HG03571 (cell line): ENCODE data around the gene MTA1.

Source experiments
- ATAC-seq: cut with Tn5 transposase; IDR thresholded peaks from one replicate; pipeline ENCODE4 v1.9.1; 2021; ENCODE audit not compliant: unreplicated experiment

The MTA1 gene

DNA sequence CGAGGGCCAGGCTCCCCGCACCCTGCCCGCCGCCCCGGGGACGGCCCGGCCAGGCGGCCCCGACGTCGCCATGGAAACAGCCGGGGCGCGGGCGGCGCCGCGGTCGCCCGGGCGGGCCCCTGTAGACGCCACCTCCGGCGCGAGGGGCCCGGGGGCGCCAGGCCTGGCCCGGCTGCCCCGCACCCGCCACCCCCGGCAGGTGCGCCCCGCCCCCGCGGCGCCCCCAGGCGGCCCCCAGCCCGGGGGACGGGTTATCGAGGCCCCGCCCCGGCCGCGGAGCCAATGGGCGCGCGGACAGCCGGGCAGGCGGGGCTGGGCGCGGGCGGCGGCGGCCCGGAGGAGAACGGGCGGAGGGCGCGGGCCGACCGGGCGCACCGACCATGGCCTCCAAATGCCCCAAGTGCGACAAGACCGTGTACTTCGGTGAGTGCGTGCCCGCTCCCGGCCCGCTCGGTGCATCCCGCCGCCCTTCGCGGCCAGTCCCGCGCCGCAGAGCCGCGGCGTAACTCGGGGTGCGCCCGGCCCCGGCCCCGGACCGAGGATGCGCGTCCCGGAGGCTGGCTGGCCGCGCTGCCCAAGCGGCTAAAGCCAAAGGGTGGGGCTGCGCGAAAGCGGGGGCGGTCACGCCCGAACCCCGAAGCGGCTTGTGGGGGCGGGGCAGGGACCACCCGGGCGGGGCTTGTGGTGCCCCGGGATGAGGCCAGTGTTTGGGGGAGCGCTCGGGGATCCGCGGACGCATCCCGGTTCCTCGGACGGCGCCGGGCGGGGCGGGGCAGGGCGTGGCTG lies 55.0 kb downstream of the MTA1 start, which contains the start of gene CRIP2:
CRIP2 (plus strand) TSS at position 339 of the 786 bp plus-strand sequence; CDS start at position 381, 42 bp downstream.
- no peak for ATAC-seq

DNA sequence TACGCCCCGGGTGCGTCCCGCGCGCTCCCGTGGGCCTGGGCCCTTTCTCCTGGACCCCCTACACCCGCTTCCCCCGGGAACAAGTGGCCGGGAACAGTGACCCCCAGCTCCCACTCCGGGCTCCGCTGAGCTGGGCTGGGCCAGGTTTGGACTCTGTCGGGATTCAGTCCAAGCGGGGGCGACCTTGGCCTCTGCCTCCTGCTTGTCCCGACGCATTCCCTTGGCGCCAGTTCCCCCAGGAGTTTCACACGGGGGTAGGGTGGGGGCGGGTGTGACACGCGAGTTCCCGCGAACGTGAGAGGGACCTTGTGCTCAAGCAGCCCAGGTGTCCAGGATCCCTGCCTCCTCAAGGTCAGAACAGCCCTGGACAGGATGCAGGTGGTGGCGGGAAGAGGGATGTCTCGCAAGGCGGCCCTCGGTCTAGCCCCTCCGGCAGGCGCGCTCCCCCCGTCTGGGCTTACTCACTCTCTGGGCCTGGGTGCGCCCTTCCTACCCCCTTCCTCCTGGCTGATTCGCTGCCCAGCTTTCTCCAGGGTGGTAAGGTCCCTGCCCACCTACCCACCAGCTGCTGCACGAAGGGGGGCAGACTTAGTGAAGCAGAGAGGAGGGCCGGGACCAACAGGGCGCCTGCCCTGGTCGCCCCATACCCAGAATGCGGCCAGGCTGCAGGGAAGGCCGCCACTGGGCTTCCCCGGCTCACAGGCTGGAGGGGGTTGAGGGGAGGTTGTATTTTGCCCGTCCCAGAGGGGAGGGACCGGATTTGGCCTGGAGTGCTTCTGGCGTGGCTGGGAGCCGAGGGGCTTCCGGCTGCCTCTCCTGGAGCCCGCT lies 55.9 kb downstream of the MTA1 start:
- no peak for ATAC-seq

DNA sequence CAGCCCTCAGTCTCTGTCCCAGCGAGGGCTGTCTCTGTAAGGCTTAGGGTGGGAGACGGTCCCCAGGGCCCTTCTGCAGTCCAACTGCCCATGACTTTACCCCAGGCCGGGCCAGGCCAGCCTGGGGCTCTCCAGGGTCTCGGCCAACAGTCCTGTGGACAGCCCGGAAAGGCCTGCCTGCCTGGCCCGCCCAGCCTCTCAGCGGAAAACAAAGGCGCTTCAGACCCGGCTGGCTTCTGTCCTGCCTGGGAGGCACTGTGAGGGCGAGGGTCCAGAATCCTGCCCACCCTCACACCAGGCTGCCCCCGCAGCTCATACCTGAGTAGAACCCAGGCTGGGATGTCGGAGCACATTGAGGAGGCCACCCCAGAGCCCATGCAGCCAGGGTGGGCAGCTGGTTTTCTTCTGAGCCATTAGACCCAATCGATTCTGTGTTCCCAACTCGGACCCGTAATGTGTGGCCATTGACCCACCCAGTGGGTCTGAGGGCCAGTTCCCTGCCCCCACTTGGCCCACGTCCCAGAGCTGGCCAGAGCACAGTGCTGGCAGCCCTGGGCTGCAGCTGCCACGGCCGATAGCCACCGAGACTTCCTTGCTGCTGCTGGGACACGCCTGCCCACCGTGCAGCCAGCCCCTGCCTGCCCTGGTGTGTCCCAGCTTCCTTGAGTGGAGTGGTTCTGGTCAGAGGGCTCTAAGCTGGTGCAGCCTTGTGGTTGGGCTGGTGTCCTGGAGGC lies 56.6 kb downstream of the MTA1 start:
- no peak for ATAC-seq

DNA sequence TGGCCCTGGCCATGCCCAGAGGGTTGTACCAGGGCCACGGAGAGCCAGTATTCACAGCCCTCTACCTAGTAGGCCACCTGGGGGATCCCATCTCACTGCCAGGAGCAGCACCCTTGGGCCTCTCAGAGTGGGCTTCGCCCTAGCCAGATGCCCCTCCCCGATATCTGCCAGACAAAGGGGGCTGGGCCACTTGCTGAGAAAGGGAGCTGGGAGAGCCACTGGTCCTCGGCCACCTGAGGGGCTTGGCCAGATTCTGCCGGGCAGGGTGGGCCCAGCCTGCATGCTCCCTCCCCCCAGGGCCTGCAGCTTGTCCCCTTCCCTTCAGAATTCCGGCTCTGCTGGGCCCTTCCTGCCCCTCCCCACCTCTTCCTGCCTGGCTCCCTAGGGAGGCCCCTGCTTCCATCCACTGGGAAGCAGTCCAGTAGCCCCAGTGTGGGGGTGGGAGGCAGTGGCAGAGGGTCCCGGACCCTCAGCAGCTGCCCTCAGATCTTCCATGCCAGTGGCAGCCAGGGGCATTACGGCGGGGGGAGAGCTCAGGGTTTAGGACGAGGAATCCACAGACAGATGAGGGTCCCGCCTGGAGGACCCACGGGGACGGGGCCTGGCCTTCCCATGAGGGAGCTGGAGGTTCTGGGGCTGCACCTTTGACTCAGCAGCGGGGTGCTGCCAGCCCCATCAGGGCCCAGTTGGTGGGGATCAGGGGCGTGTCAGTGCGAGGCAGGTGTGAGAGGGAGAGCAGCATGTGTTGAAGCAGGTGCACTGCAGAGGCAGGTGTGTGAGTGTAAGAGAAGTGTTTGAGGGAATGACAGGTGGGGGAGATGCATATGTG lies 57.4 kb downstream of the MTA1 start:
- ATAC-seq, result no peak

DNA sequence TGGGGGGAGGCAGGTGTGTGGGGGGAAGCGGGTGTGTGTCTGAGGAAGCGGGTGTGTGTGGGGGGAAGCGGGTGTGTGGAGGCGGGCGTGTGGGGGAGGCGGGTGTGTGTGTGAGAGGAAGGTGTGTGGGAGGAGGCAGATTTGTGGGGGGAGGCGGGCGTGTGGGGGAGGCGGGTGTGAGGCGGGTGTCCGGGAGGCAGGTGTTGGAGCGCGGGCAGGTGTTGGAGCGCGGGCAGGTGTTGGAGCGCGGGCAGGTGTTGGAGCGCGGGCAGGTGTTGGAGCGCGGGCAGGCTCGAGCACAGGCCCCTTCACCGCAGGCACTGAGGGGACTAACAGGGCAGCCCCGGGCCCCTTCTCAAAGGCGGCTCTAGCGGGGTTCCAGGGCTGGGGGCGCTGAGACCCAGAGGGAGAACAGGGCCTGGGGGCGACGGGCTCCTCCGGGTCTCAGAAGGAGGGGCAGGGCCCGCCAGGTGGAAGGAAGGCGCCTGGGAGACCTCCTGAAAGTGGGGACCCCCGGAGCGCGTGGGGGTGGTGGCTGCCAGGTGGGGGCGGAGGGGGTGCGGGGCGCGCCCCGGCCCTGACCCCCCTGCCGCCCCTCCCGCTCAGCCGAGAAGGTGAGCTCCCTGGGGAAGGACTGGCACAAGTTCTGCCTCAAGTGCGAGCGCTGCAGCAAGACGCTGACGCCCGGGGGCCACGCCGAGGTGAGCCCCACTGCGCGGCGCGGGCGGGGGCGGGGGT lies 58.2 kb downstream of the MTA1 start:
- ATAC-seq, result no peak

DNA sequence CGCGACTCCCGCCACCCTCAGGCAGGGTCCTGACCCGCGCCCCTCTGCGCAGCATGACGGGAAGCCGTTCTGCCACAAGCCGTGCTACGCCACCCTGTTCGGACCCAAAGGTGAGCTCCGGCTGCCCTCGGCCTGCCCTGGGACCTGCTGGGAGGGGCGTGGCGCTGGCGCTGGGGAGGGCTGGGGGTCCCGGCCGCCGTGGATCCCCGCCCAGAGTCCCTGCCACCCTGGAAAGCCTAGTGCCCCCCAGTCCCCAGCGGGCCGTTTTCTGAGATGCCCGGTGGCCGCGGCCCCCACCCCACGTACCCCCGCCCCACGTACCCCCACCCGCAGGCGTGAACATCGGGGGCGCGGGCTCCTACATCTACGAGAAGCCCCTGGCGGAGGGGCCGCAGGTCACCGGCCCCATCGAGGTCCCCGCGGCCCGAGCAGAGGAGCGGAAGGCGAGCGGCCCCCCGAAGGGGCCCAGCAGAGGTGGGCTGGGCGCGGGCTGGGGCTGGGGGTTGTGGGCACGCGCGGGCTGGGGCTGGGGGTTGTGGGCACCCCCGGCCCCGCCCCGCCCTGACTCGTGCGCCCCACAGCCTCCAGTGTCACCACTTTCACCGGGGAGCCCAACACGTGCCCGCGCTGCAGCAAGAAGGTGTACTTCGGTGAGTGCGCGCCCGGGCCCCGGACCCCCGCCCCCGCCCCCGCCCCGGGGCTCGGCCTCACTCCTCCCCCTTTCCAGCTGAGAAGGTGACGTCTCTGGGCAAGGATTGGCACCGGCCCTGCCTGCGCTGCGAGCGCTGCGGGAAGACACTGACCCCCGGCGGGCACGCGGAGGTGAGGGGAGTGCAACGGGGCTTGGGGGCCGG lies 59.0 kb downstream of the MTA1 start:
- ATAC-seq, result no peak

DNA sequence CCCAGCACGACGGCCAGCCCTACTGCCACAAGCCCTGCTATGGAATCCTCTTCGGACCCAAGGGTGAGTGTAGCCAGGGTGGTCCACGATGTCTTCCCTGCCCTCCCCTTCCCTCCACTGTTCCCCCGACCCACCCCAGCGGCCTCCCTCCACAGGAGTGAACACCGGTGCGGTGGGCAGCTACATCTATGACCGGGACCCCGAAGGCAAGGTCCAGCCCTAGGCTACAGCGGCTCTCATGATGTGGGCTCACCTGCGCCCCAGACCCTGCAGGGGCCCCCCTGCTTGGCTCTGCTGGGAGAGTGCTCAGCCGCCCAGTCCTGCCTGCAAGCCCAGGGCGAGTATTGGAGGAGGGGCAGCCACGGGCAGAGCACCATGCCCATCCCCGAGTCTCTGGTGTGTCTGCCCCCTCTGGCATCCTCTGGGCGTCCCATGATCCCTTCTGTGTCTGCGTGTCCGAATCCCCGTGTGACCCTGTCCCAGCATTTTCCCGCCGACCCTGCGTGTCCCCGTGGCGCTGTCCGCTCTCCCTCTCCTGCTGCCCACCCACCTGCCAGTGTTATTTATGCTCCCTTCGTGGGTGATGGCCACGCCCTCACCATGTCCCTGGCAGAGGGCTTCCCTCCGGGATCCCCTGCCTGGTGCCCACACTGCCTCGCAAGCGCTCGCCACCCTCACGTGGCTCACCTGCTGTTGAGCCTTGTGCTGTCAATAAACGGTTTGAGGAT lies 60.0 kb downstream of the MTA1 start:
- ATAC-seq, result no peak

DNA sequence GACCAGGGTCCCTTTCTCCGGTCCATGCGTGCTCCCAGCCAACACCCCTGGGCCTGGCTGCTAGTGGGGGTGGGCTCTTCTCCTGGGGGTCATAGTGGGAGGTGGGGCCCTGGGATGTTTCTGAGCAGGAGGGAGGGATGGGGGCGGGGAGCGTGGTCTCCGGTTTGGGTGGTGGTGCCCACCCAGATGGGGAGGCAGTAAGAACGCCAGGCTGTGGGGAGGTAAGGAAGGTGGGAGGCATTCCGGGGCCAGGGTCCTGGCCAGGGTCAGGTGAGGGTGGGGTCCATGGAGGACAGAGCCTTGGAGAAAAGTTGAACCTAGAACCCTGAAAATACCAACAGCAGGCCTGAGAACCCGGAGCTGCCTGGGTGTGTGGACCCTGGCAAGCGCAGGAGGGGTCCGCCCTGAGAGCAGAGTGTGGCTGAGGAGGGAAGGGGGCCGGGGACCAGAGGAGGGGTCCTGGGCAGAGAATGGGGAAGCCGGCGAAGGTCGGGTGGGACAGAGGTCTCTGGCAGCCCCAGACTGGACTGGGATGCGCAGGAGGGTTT lies 60.6 kb downstream of the MTA1 start:
- no peak for ATAC-seq

DNA sequence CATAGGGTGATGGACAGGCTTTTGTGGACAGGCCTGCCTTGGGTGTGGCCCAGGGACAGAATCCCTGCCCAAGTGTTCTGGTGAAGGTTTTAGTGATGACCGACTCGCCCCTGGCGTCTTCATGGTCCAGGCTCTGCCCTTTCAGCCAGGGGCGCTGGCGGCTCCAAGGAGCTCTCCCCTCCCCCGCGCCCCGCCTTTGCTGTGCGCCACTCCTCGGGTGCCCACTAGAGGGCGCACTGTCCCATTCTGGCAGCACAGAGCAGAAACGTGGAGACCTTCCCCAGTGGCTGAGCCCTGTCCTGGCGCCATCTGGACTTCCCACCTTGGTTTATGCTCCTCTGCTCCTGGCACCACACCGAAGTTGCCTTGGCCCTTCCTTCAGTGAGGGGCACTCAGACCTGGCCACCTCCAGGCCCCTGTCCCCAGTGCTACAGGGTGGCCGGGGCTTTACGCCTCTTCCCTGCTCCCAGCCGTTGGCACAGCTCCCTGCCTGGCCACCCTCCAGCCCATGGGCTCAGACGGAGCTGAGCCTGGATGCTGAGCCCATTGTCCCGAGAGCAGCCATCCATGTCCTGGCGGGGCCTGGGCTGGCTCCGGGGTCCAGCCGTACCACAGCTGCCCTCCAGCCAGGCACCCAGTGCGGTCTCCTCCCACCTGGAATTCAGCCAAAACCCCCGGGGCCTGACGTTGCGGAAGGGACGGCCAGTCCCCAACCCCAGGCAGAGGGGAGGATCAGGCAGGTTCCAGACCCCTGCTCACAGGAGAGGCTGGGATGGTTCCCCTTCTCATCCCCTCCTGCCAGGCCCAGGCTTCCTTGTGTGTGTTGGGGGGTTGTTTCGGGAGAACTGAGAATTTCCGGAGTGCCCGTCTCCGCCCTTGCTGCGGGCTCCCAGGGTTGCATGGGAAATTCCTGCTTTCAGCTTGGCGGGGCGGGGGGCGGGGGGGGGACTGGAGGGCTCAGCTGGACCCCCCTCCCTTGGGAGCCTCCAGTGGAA lies 61.5 kb downstream of the MTA1 start:
- peak; percentile 38 for ATAC-seq

DNA sequence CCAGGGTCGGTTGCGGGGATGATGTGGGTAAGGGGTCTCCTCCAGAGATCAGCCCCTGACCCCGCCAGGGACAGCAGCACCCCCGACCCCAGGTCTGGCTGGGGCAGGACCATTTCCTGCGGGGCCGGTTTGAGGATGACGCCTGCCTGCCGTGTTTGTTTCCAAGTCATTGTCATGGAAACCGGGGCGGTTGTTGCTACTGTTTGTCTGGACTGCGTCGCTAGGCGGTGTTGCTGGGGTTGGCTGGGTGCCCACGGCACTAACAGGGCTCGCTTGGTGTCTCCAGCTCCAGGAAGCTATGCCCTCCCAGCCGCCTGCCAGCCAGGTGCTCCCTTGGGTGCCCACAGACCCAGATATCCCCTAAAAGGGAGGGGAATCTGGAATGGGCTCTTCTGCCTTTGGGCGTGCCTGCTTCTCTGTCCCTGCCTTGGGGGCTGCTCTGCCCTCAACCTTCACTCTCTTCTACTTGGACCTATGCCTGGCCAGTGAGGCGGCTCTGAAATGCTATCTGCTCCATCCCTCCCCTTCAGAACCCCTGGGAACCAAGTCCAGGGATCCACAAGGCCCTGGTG lies 62.3 kb downstream of the MTA1 start:
- ATAC-seq, result no peak

DNA sequence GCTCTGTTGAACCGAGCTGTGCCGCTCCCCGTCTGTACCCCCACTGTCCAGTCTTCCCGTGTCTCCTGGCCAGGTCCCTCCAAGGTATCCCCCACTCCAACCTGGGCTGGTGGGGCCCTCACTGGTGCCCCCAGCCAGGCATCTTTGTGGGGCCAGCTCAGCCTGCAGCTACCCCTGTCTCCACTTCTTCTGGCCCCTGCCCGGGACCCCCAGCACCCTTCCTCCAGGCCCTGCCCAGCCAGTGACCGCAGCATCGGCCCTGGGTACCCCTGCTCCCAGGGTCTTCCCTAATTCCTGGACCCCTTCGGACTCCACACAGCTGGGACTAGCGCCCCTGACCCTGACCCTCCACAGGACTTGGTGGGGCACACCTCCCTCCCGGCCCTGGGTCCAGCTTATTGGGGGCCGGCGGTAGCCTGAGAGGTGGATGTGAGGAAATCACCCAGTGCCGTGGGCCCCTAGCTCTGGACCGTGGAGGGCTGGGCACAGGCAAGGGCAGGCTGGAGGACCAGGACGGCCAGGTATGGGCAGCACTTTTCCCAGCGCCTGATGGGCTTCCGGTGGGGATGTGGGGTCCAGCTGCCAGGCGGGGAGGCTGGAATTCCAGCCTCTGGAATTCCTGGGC lies 63.0 kb downstream of the MTA1 start:
- ATAC-seq, result no peak

DNA sequence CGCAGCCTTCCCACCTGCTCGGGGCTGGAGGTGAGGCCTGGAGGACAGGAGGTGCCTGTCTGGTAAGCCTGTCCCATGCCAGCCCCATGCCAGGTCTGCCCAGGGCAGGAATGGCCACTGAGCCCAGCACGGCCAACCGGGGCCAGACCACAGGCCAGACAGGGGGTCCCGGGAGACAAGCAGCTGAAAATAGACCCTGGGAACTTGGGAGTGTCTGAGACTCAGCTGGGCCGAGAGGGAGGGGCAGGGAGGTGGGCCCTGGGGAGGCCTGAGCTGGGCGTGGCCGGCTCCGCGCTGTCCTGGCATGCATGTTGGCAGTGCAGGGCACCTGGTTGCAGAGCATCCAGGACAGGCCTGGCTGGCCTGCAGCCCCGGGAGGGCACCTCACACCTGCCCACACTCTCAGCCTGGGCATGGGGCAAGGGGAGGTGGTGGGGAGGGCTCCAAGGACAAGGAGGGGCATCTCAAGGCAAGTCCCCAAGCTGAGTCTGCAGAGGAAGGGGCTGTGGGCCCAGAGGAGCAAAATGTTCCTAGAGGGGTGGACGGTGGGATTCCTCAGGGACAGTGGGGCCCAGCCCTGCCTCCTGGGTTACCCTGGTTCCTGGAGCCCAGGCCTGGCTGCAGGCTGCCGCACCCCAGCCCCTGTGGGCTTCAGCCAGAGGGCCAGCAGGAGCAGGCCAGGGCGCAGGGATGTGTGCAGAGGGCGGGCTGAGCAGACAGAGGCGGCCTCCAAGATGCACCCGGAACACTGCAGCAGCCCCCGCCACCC lies 63.9 kb downstream of the MTA1 start:
- ATAC-seq, result no peak

DNA sequence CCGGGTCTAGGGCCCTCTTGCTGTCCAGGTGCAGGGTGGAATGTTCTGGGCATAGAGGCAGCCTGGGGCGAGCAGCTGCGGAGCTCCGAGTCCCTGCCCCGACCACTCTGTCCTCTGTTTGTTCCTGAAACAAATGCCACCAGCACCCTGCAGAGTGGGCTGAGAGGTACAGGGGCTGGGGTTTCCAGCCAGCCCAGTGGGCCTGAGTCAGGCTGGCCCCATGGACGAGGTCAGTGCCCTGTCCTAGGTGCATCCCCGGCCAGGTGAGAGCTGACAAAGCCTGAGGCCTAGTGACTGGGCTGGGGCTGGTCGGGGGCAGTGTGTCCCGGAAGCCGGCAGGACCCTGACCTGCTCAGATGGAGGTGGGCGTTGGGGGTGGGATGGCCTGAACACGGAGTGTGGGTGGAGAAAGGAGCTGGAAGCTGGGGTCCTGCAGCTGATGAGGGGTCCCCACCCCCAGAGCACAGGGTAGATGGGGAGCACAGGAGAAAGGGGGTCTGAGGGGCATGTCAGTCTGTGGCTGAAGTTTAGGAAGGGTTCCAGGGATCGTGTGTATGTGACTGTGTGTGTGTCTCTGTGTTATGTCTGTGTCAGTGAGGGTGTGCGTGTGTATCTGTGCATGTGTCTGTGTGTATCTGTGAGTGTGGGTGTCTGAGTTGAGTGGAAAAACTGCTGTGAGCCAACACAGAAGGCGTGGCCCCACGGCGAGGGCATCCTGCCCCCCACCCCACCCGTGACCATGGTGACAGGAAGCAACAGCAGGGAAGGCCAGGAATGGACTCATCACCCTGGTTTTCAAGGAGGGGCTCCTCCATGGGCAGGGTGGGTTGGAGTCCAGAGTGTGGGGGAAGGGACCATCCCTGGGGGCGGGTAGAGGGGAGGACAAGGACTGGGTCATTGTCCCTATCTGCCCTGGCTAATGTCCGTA lies 64.7 kb downstream of the MTA1 start:
- ATAC-seq, result no peak

DNA sequence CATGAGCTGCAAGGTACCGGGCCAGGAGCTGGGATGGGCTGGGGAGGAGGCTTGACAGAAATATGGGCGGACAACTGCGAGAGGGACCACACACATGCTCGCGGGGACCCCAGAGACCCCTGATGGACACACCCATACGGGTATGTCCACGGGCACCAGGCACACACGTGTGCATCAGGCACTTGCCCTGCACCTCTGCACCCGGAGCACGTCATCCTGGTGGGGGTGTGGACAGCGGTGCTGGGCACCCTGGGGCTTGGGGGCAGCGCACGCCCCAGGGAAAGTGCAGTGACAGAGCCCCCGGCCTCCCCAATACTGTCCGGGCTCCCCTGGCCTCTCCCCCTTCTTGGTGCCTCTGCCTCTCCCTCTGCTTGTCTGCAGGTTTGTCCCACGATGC lies 65.4 kb downstream of the MTA1 start:
- no peak for ATAC-seq
